ENCODE measurements around the gene EXOC1.

DNA sequence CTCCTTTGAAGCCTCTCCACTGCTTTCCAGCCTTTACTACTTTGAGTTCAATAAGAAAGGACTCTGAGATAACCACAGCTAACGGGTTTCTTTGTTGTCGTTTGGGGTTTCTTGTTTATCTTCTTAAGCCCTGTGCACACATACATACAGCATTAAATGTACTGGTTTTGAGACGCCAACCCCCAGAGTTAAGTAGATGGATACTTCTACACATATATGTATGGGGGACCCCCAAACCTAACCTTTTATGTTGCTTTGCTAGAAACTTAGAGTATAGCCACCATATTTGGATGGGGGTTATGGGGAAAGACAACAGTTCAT, 96.0 kb downstream of the EXOC1 start:
- TF ChIP-seq, protein P1, sequence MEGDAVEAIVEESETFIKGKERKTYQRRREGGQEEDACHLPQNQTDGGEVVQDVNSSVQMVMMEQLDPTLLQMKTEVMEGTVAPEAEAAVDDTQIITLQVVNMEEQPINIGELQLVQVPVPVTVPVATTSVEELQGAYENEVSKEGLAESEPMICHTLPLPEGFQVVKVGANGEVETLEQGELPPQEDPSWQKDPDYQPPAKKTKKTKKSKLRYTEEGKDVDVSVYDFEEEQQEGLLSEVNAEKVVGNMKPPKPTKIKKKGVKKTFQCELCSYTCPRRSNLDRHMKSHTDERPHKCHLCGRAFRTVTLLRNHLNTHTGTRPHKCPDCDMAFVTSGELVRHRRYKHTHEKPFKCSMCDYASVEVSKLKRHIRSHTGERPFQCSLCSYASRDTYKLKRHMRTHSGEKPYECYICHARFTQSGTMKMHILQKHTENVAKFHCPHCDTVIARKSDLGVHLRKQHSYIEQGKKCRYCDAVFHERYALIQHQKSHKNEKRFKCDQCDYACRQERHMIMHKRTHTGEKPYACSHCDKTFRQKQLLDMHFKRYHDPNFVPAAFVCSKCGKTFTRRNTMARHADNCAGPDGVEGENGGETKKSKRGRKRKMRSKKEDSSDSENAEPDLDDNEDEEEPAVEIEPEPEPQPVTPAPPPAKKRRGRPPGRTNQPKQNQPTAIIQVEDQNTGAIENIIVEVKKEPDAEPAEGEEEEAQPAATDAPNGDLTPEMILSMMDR (conservative IDR thresholded peaks at IDR 0.05; ENCODE audit: low read depth, low read length) = no peak
- no peak for TF ChIP-seq EZH2 (IDR thresholded peaks at IDR 0.05; ENCODE audit: borderline replicate concordance, low read depth, low read length, poor library complexity, severe bottlenecking)

All from A673 (cell line).